ENCODE results near the gene RUNDC3A.
"Not testable (repeated sequence)": the region's sequence is repeated elsewhere in the genome, so short reads cannot be mapped to it uniquely, and the experiment has no call there.

The RUNDC3A gene

GRCh38 chr17:44331249-44331760 lies 22.9 kb downstream of the RUNDC3A start:
- no peak for DNase-seq (ENCODE audit: low read depth)
- H3K4me3 ChIP-seq (ENCODE audit: control insufficient read depth, low read depth, low read length) = no peak overlapping the region
- peak; percentile 72 for TF ChIP-seq CTCF (IDR thresholded peaks at IDR 0.05; ENCODE audit: control insufficient read depth, insufficient read depth, low read depth, low read length, missing control alignments)

GRCh38 chr17:44333371-44333770 lies 25.0 kb downstream of the RUNDC3A start:
- no peak overlapping the region for H3K4me3 ChIP-seq (ENCODE audit: control insufficient read depth, low read depth, low read length)
- no peak for TF ChIP-seq CTCF (IDR thresholded peaks at IDR 0.05; ENCODE audit: control insufficient read depth, insufficient read depth, low read depth, low read length, missing control alignments)
- no peak for DNase-seq (ENCODE audit: low read depth)

- TF ChIP-seq CTCF (IDR thresholded peaks at IDR 0.05; ENCODE audit: control insufficient read depth, insufficient read depth, low read depth, low read length, missing control alignments) = no peak
- H3K4me3 ChIP-seq (ENCODE audit: control insufficient read depth, low read depth, low read length) = no peak overlapping the region
- no peak for DNase-seq (ENCODE audit: low read depth)
Measured at GRCh38 chr17:44334315-44334714, 25.9 kb downstream of the RUNDC3A start.

GRCh38 chr17:44334727-44335126 lies 26.3 kb downstream of the RUNDC3A start:
- no peak for DNase-seq (ENCODE audit: low read depth)
- no peak overlapping the region for H3K4me3 ChIP-seq (ENCODE audit: control insufficient read depth, low read depth, low read length)

GRCh38 chr17:44335564-44335963 lies 27.2 kb downstream of the RUNDC3A start:
- DNase-seq (ENCODE audit: low read depth) = no peak
- H3K4me3 ChIP-seq (ENCODE audit: control insufficient read depth, low read depth, low read length) = no peak overlapping the region
- no peak for TF ChIP-seq CTCF (IDR thresholded peaks at IDR 0.05; ENCODE audit: control insufficient read depth, insufficient read depth, low read depth, low read length, missing control alignments)

More at GRCh38 chr17:44334727-44335126, 26.3 kb downstream of the RUNDC3A start:
- no peak for TF ChIP-seq CTCF (IDR thresholded peaks at IDR 0.05; ENCODE audit: control insufficient read depth, insufficient read depth, low read depth, low read length, missing control alignments)

GRCh38 chr17:44335968-44336367 lies 27.6 kb downstream of the RUNDC3A start:
- no peak for DNase-seq (ENCODE audit: low read depth)
- no peak for TF ChIP-seq CTCF (IDR thresholded peaks at IDR 0.05; ENCODE audit: control insufficient read depth, insufficient read depth, low read depth, low read length, missing control alignments)
- H3K4me3 ChIP-seq (ENCODE audit: control insufficient read depth, low read depth, low read length) = no peak overlapping the region

- DNase-seq (ENCODE audit: low read depth) = no peak
- TF ChIP-seq CTCF (IDR thresholded peaks at IDR 0.05; ENCODE audit: control insufficient read depth, insufficient read depth, low read depth, low read length, missing control alignments) = no peak
Measured at GRCh38 chr17:44338702-44339101, 30.3 kb downstream of the RUNDC3A start.

GRCh38 chr17:44340553-44340952 lies 32.2 kb downstream of the RUNDC3A start:
- H3K4me3 ChIP-seq (ENCODE audit: control insufficient read depth, low read depth, low read length) = not testable (repeated sequence)

More at GRCh38 chr17:44338702-44339101, 30.3 kb downstream of the RUNDC3A start:
- no peak overlapping the region for H3K4me3 ChIP-seq (ENCODE audit: control insufficient read depth, low read depth, low read length)

More at GRCh38 chr17:44340553-44340952, 32.2 kb downstream of the RUNDC3A start:
- DNase-seq (ENCODE audit: low read depth) = not testable (repeated sequence)
